ENCODE data around the gene AP3D1.

AP3D1 gene

GRCh38 chr19:2058570-2059421 lies 92.6 kb downstream of the AP3D1 start:
- DNase-seq = no peak

GRCh38 chr19:2057484-2058469 lies 93.6 kb downstream of the AP3D1 start:
- no peak for DNase-seq

- no peak for DNase-seq
Measured at GRCh38 chr19:2056837-2057192, 94.6 kb downstream of the AP3D1 start.

GRCh38 chr19:2055931-2056836 lies 95.2 kb downstream of the AP3D1 start:
- peak; percentile 66 for DNase-seq

GRCh38 chr19:2054763-2055162 lies 96.6 kb downstream of the AP3D1 start:
- DNase-seq = no peak

- DNase-seq = no peak
Measured at GRCh38 chr19:2053601-2054389, 97.6 kb downstream of the AP3D1 start.

- peak; percentile 76 for DNase-seq
Measured at GRCh38 chr19:2051773-2052704, 99.3 kb downstream of the AP3D1 start.

- peak; percentile 92 for DNase-seq
Measured at GRCh38 chr19:2050991-2051772, 100.2 kb downstream of the AP3D1 start, which contains the start of gene MKNK2. MKNK2 (minus strand) TSS chr19:2051244; CDS start chr19:2050851, 393 bp downstream.

Measured in RPMI8226 (cell line).